HepG2 (cell line): ENCODE measurements around the gene PRR12. TPM values are rescaled to one million over a fixed set of nuclear protein-coding genes. Genes with fewer than 3 reads are reported as not detected.
A peak's percentile ranks its signal among the peaks of the same experiment; 100 is the strongest.

Experiments used
- ERF ChIP-seq: IDR thresholded peaks from 2 replicates; pipeline ENCODE4 v1.6.1; 2018; ENCODE audit warnings: missing biosample characterization, missing genetic modification reagents
- KLF11 ChIP-seq: IDR thresholded peaks from 2 replicates; pipeline ENCODE4 v1.6.1; 2016; ENCODE audit warnings: missing compliant biosample characterization
- KLF13 ChIP-seq: sonication (generic); formaldehyde crosslinking; IDR thresholded peaks from 2 replicates; pipeline ENCODE4 v1.4.0; 2020; ENCODE audit warnings: mild to moderate bottlenecking, missing genetic modification reagents
- KMT2B ChIP-seq: IDR thresholded peaks from 2 replicates; pipeline ENCODE4 v1.6.1; 2016; ENCODE audit warnings: missing genetic modification reagents, missing compliant biosample characterization
- LBX2 ChIP-seq: sonication (generic); formaldehyde crosslinking; IDR thresholded peaks from 2 replicates; pipeline ENCODE4 v1.5.0; 2020; ENCODE audit warnings: missing genetic modification reagents, mild to moderate bottlenecking, borderline replicate concordance
- MED8 ChIP-seq: sonication (generic); formaldehyde crosslinking; IDR thresholded peaks from 2 replicates; pipeline ENCODE4 v1.8.1; 2023; ENCODE audit warnings: mild to moderate bottlenecking, missing genetic modification reagents; ENCODE audit not compliant: insufficient replicate concordance
- NFKB2 ChIP-seq: sonication (generic); formaldehyde crosslinking; IDR thresholded peaks from 2 replicates; pipeline ENCODE4 v1.4.0; 2020; ENCODE audit warnings: missing genetic modification reagents, borderline replicate concordance
- NONO ChIP-seq, 2 experiments: fragments of 450-650 bp in 1 of 2; sonication (generic) in 1 of 2; formaldehyde crosslinking in 1 of 2; IDR thresholded peaks in 1 of 2; conservative IDR thresholded peaks in 1 of 2; 2 replicates each; pipeline versions ENCODE4 v1.6.1 to v1.8.0; 2017 to 2022; ENCODE audit warnings: mild to moderate bottlenecking in 1 of 2, missing genetic modification reagents in 1 of 2, moderate library complexity in 1 of 2
- PHF8 ChIP-seq: sonication (generic); formaldehyde crosslinking; IDR thresholded peaks from 2 replicates; pipeline ENCODE4 v1.5.0; 2020; ENCODE audit warnings: missing genetic modification reagents
- SMC3 ChIP-seq: IDR thresholded peaks from 2 replicates; pipeline ENCODE4 v1.6.1; 2011; ENCODE audit warnings: low read length, improper control_type of control experiment
- TAF1 ChIP-seq: sonication (generic); formaldehyde crosslinking; IDR thresholded peaks from 2 replicates; pipeline ENCODE4 v1.4.0; 2020; ENCODE audit warnings: missing genetic modification reagents
- TOPORS ChIP-seq: sonication (generic); formaldehyde crosslinking; IDR thresholded peaks from 2 replicates; pipeline ENCODE4 v1.8.0; 2023; ENCODE audit warnings: mild to moderate bottlenecking, missing genetic modification reagents
- ZNF142 ChIP-seq: sonication (generic); formaldehyde crosslinking; IDR thresholded peaks from 2 replicates; pipeline ENCODE4 v1.4.0; 2020; ENCODE audit warnings: missing genetic modification reagents
- ZNF276 ChIP-seq: sonication (generic); formaldehyde crosslinking; IDR thresholded peaks from 2 replicates; pipeline ENCODE4 v1.4.0; 2020; ENCODE audit warnings: mild to moderate bottlenecking, low read depth, missing genetic modification reagents
- ZNF333 ChIP-seq: sonication (generic); formaldehyde crosslinking; IDR thresholded peaks from 2 replicates; pipeline ENCODE4 v1.4.0; 2020; ENCODE audit warnings: mild to moderate bottlenecking, missing genetic modification reagents, borderline replicate concordance
- ZNF550 ChIP-seq: sonication (generic); formaldehyde crosslinking; IDR thresholded peaks from 2 replicates; pipeline ENCODE4 v1.4.0; 2020; ENCODE audit warnings: mild to moderate bottlenecking, missing genetic modification reagents, borderline replicate concordance
- ZNF704 ChIP-seq: sonication (generic); formaldehyde crosslinking; IDR thresholded peaks from 2 replicates; pipeline ENCODE4 v1.8.1; 2023; ENCODE audit warnings: mild to moderate bottlenecking, inconsistent platforms, moderate library complexity, missing genetic modification reagents, borderline replicate concordance
- ZNF761 ChIP-seq: sonication (generic); formaldehyde crosslinking; conservative IDR thresholded peaks from 2 replicates; pipeline ENCODE4 v1.4.0; 2020; ENCODE audit warnings: mild to moderate bottlenecking, missing genetic modification reagents
- polyA plus RNA-seq, 8 experiments: library from polyadenylated mRNA; depleted of rRNA in 3 of 8; stranded (reverse) in 7 of 8; unstranded in 1 of 8; fragments of >200 nt; fragmentation: Illumina TruSeq in 4 of 8; extraction: Trizol in 4 of 8; gene quantifications; 2 replicates each; pipeline versions ENCODE4 v1.2.1 to v1.2.3, GENCODE V29; 2011 to 2016; ENCODE audit warnings: low read depth in 4 of 8, missing spikeins in 1 of 8, mixed read lengths in 1 of 8; ENCODE audit not compliant: insufficient read depth in 1 of 8
- total RNA-seq, 5 experiments: library from RNA; depleted of rRNA; stranded (reverse); fragments of >200 nt; fragmentation: Illumina TruSeq; extraction: Trizol; gene quantifications; 2 replicates each; pipeline ENCODE4 v1.2.3, GENCODE V29; 2016; ENCODE audit warnings: low read depth in 1 of 5

The PRR12 gene
- total and polyA plus RNA-seq, 2 of the 13 experiments (the other 11 are each of a cell fraction or from before 2014, with no cell fraction given), result 0.62 to 1.5 TPM

GRCh38 chr19:49672131-49672919 lies 81.3 kb downstream of the PRR12 start (continued):
- TF ChIP-seq KMT2B (CRISPR knock-in tag) (peak; percentile 67; the same call in 1 of the 2 replicates), ERF (CRISPR knock-in tag) (peak; percentile 73; the same call in 1 of the 2 replicates), LBX2 (CRISPR knock-in tag) (no peak), NFKB2 (peak; percentile 64; the same call in 1 of the 2 replicates), TAF1 (CRISPR knock-in tag) (peak; percentile 63; the same call in 1 of the 2 replicates), KLF11 (CRISPR knock-in tag) (peak; percentile 51; the same call in 1 of the 2 replicates), TOPORS (no peak), MED8 (CRISPR knock-in tag) (peak; percentile 69), ZNF761 (0 out of 2 replicates have a peak, but pooled peaks have one; percentile 25), SMC3 (peak; percentile 55; the same call in 1 of the 2 replicates), ZNF333 (peak; percentile 35; the same call in 1 of the 2 replicates), ZNF704 (CRISPR knock-in tag) (no peak), KLF13 (no peak), ZNF142 (CRISPR knock-in tag) (no peak), PHF8 (CRISPR knock-in tag) (peak; percentile 66), ZNF550 (CRISPR knock-in tag) (no peak), NONO (IDR thresholded peaks at IDR 0.05) (no peak), NONO (CRISPR knock-in tag; conservative IDR thresholded peaks at IDR 0.05) (peak; percentile 85), ZNF276 (CRISPR knock-in tag) (0 out of 2 replicates have a peak, but pooled peaks have one; percentile 41)
